HG03280 (cell line): ENCODE results near the gene RNF212B.

ENCODE experiments used
- ATAC-seq: cut with Tn5 transposase; IDR thresholded peaks from one replicate; pipeline ENCODE4 v1.9.1; 2021; ENCODE audit warnings: mild to moderate bottlenecking, moderate library complexity; ENCODE audit not compliant: unreplicated experiment

Gene RNF212B

GRCh38 chr14:23319746-23320583, 82.2 kb downstream of the RNF212B start:
- no peak for ATAC-seq

- ATAC-seq, result peak; percentile 86
These were observed 83.1 kb downstream of the RNF212B start, which contains the start of gene PABPN1 for GRCh38 chr14:23320584-23321571. PABPN1 (plus strand) TSS chr14:23321457; CDS start chr14:23321470, 13 bp downstream.

- ATAC-seq, result peak; percentile 13
These were observed 84.1 kb downstream of the RNF212B start for GRCh38 chr14:23321572-23322547.
